ENCODE data around the gene CTU2.
A peak's percentile ranks its signal among the peaks of the same experiment; 100 is the strongest.

The CTU2 gene

GRCh38 chr16:88753191-88753590, 46.9 kb downstream of the CTU2 start:
- Histone ChIP-seq H3K4me3 (ENCODE audit: low read length) (no peak overlapping the region), H3K79me2 (ENCODE audit: control insufficient read depth, insufficient read depth, low read length) (peaks cover under 1% of the 10 kb centered on the region), H3K27me3 (ENCODE audit: insufficient read depth, low read length, poor library complexity) (no peaks in the 10 kb centered on the region), H3K79me1 (ENCODE audit: low read length) (no peaks in the 10 kb centered on the region), H2AK5ac (ENCODE audit: low read length) (no peak overlapping the region), H3K36me3 (ENCODE audit: control insufficient read depth, insufficient read depth, low read length) (no peaks in the 10 kb centered on the region), H2BK120ac (ENCODE audit: low read depth, low read length) (no peak overlapping the region), H4K8ac (ENCODE audit: low read depth, low read length) (no peak overlapping the region), H3K27ac (ENCODE audit: low read depth, low read length) (no peak overlapping the region), H3K4ac (ENCODE audit: low read depth, low read length) (no peak overlapping the region), H3K56ac (ENCODE audit: low read length) (no peak overlapping the region), H2BK5ac (ENCODE audit: low read length) (no peak overlapping the region), H3K9ac (ENCODE audit: low read length) (no peak overlapping the region), H2BK15ac (replicated peaks; ENCODE audit: low read depth) (no peak overlapping the region), H4K5ac (ENCODE audit: low read length) (no peak overlapping the region), H3K23ac (ENCODE audit: low read length) (no peak overlapping the region), H3K18ac (ENCODE audit: low read length) (no peak overlapping the region), H3K4me2 (ENCODE audit: low read length) (no peak overlapping the region), H3K4me1 (ENCODE audit: control insufficient read depth, low read depth, low read length) (no peaks in the 10 kb centered on the region)
- no CpG with 5 or more reads among the region's 13 CpGs for WGBS (ENCODE audit: extremely low coverage, insufficient coverage, low lambda C conversion rate)
- DNase-seq: no peak

- no peak overlapping the region for H2BK15ac ChIP-seq (replicated peaks; ENCODE audit: low read depth)
- no CpG with 5 or more reads among the region's 11 CpGs for WGBS (ENCODE audit: extremely low coverage, insufficient coverage, low lambda C conversion rate)
Measured at GRCh38 chr16:88753602-88754001, 47.3 kb downstream of the CTU2 start.

GRCh38 chr16:88754109-88754911, 48.0 kb downstream of the CTU2 start:
- no peak for DNase-seq
- H3K4me3 ChIP-seq (ENCODE audit: low read length): no peak overlapping the region
- no CpG with 5 or more reads among the region's 28 CpGs for WGBS (ENCODE audit: extremely low coverage, insufficient coverage, low lambda C conversion rate)
- no peak overlapping the region for H2BK120ac ChIP-seq (ENCODE audit: low read depth, low read length)
- H3K18ac ChIP-seq (ENCODE audit: low read length): no peak overlapping the region
- H3K79me1 ChIP-seq (ENCODE audit: low read length): peaks cover 3% of the 10 kb centered on the region
- H3K4ac ChIP-seq (ENCODE audit: low read depth, low read length): no peak overlapping the region
- no peak overlapping the region for H3K4me2 ChIP-seq (ENCODE audit: low read length)
- no peak overlapping the region for H3K9ac ChIP-seq (ENCODE audit: low read length)
- H3K36me3 ChIP-seq (ENCODE audit: control insufficient read depth, insufficient read depth, low read length): no peaks in the 10 kb centered on the region
- no peak overlapping the region for H2BK15ac ChIP-seq (replicated peaks; ENCODE audit: low read depth)
- no peak overlapping the region for H2AK5ac ChIP-seq (ENCODE audit: low read length)
- no peaks in the 10 kb centered on the region for H3K27me3 ChIP-seq (ENCODE audit: insufficient read depth, low read length, poor library complexity)
- H3K27ac ChIP-seq (ENCODE audit: low read depth, low read length): no peak overlapping the region
- peaks cover 3% of the 10 kb centered on the region for H3K79me2 ChIP-seq (ENCODE audit: control insufficient read depth, insufficient read depth, low read length)
- no peak overlapping the region for H4K5ac ChIP-seq (ENCODE audit: low read length)
- H3K56ac ChIP-seq (ENCODE audit: low read length): peak overlapping the region; percentile 25
- H3K4me1 ChIP-seq (ENCODE audit: control insufficient read depth, low read depth, low read length): no peaks in the 10 kb centered on the region
- H2BK5ac ChIP-seq (ENCODE audit: low read length): no peak overlapping the region
- H4K8ac ChIP-seq (ENCODE audit: low read depth, low read length): no peak overlapping the region
- no peak overlapping the region for H3K23ac ChIP-seq (ENCODE audit: low read length)

More at GRCh38 chr16:88753602-88754001, 47.3 kb downstream of the CTU2 start:
- H3K27me3 ChIP-seq (ENCODE audit: insufficient read depth, low read length, poor library complexity): no peaks in the 10 kb centered on the region
- H2BK120ac ChIP-seq (ENCODE audit: low read depth, low read length): no peak overlapping the region
- no peak overlapping the region for H3K9ac ChIP-seq (ENCODE audit: low read length)
- no peak overlapping the region for H3K4me2 ChIP-seq (ENCODE audit: low read length)
- H4K8ac ChIP-seq (ENCODE audit: low read depth, low read length): no peak overlapping the region
- no peak overlapping the region for H3K18ac ChIP-seq (ENCODE audit: low read length)
- no peak for DNase-seq
- H2AK5ac ChIP-seq (ENCODE audit: low read length): no peak overlapping the region
- H3K36me3 ChIP-seq (ENCODE audit: control insufficient read depth, insufficient read depth, low read length): no peaks in the 10 kb centered on the region
- H3K23ac ChIP-seq (ENCODE audit: low read length): no peak overlapping the region
- H3K4me3 ChIP-seq (ENCODE audit: low read length): no peak overlapping the region
- H3K79me2 ChIP-seq (ENCODE audit: control insufficient read depth, insufficient read depth, low read length): peaks cover 3% of the 10 kb centered on the region
- H3K4me1 ChIP-seq (ENCODE audit: control insufficient read depth, low read depth, low read length): no peaks in the 10 kb centered on the region
- peaks cover under 1% of the 10 kb centered on the region for H3K79me1 ChIP-seq (ENCODE audit: low read length)
- no peak overlapping the region for H3K4ac ChIP-seq (ENCODE audit: low read depth, low read length)
- H3K27ac ChIP-seq (ENCODE audit: low read depth, low read length): no peak overlapping the region
- no peak overlapping the region for H4K5ac ChIP-seq (ENCODE audit: low read length)
- no peak overlapping the region for H3K56ac ChIP-seq (ENCODE audit: low read length)
- H2BK5ac ChIP-seq (ENCODE audit: low read length): no peak overlapping the region

GRCh38 chr16:88754912-88755744, 48.8 kb downstream of the CTU2 start:
- Histone ChIP-seq H3K4me3 (ENCODE audit: low read length) (no peak overlapping the region), H2BK5ac (ENCODE audit: low read length) (no peak overlapping the region), H3K9ac (ENCODE audit: low read length) (no peak overlapping the region), H3K56ac (ENCODE audit: low read length) (peak overlapping the region; percentile 25), H3K4me2 (ENCODE audit: low read length) (no peak overlapping the region), H3K27me3 (ENCODE audit: insufficient read depth, low read length, poor library complexity) (no peaks in the 10 kb centered on the region), H3K4me1 (ENCODE audit: control insufficient read depth, low read depth, low read length) (no peaks in the 10 kb centered on the region), H3K36me3 (ENCODE audit: control insufficient read depth, insufficient read depth, low read length) (no peaks in the 10 kb centered on the region), H2BK15ac (replicated peaks; ENCODE audit: low read depth) (no peak overlapping the region), H3K79me1 (ENCODE audit: low read length) (peaks cover 3% of the 10 kb centered on the region), H2AK5ac (ENCODE audit: low read length) (no peak overlapping the region), H3K18ac (ENCODE audit: low read length) (no peak overlapping the region), H4K8ac (ENCODE audit: low read depth, low read length) (no peak overlapping the region), H2BK120ac (ENCODE audit: low read depth, low read length) (no peak overlapping the region), H3K79me2 (ENCODE audit: control insufficient read depth, insufficient read depth, low read length) (peaks cover 3% of the 10 kb centered on the region), H3K27ac (ENCODE audit: low read depth, low read length) (no peak overlapping the region), H4K5ac (ENCODE audit: low read length) (no peak overlapping the region), H3K4ac (ENCODE audit: low read depth, low read length) (no peak overlapping the region), H3K23ac (ENCODE audit: low read length) (no peak overlapping the region)
- WGBS (ENCODE audit: extremely low coverage, insufficient coverage, low lambda C conversion rate): no CpG with 5 or more reads among the region's 42 CpGs
- no peak for DNase-seq

GRCh38 chr16:88755745-88756443, 49.6 kb downstream of the CTU2 start:
- H3K4me1 ChIP-seq (ENCODE audit: control insufficient read depth, low read depth, low read length): no peaks in the 10 kb centered on the region
- no peak overlapping the region for H3K4me3 ChIP-seq (ENCODE audit: low read length)
- no peak overlapping the region for H3K4ac ChIP-seq (ENCODE audit: low read depth, low read length)
- no peak overlapping the region for H2BK5ac ChIP-seq (ENCODE audit: low read length)
- no peak overlapping the region for H2BK15ac ChIP-seq (replicated peaks; ENCODE audit: low read depth)
- H3K18ac ChIP-seq (ENCODE audit: low read length): no peak overlapping the region
- peaks cover 3% of the 10 kb centered on the region for H3K79me2 ChIP-seq (ENCODE audit: control insufficient read depth, insufficient read depth, low read length)
- no peak overlapping the region for H3K4me2 ChIP-seq (ENCODE audit: low read length)
- no peak overlapping the region for H3K27ac ChIP-seq (ENCODE audit: low read depth, low read length)
- H3K79me1 ChIP-seq (ENCODE audit: low read length): peaks cover 3% of the 10 kb centered on the region
- no peak overlapping the region for H3K23ac ChIP-seq (ENCODE audit: low read length)
- H3K56ac ChIP-seq (ENCODE audit: low read length): no peak overlapping the region
- no CpG with 5 or more reads among the region's 23 CpGs for WGBS (ENCODE audit: extremely low coverage, insufficient coverage, low lambda C conversion rate)
- no peak overlapping the region for H4K8ac ChIP-seq (ENCODE audit: low read depth, low read length)
- no peak overlapping the region for H4K5ac ChIP-seq (ENCODE audit: low read length)
- no peak overlapping the region for H3K9ac ChIP-seq (ENCODE audit: low read length)
- no peak overlapping the region for H2AK5ac ChIP-seq (ENCODE audit: low read length)
- H2BK120ac ChIP-seq (ENCODE audit: low read depth, low read length): no peak overlapping the region
- DNase-seq: no peak
- no peaks in the 10 kb centered on the region for H3K36me3 ChIP-seq (ENCODE audit: control insufficient read depth, insufficient read depth, low read length)
- H3K27me3 ChIP-seq (ENCODE audit: insufficient read depth, low read length, poor library complexity): no peaks in the 10 kb centered on the region

Measured in mesendoderm (in vitro differentiated cells).